A673 (cell line): ENCODE data around the gene RECQL5. TPM values are rescaled to one million over a fixed set of nuclear protein-coding genes. Genes with fewer than 3 reads are reported as not detected.
A peak's percentile ranks its signal among the peaks of the same experiment; 100 is the strongest.

Experiments used
- BruUV-seq: library from RNA; stranded (reverse); fragments of 400-500 nt; replicated peaks from 2 replicates; lab custom pipeline; 2021; lab: Mats Ljungman, UMichigan
- CTCF ChIA-PET: fragments of 300-600 bp; sonication (Branson Sonifier 250); formaldehyde crosslinking; loops from one replicate; lab custom pipeline; 2022; ENCODE audit warnings: antibody characterized with exemption; lab: Charles Lee
- POLR2A ChIA-PET: fragments of 300-600 bp; sonication (Branson Sonifier 250); formaldehyde crosslinking; loops from one replicate; lab custom pipeline; 2022; ENCODE audit warnings: antibody characterized with exemption; ENCODE audit not compliant: low non-redundant PET; lab: Charles Lee
- DNase-seq: peaks from one replicate; pipeline ENCODE4 v3.0.0-alpha.2; 2015; ENCODE audit warnings: low spot score
- H3K27ac ChIP-seq: fragments of 200-600 bp; sonication (generic); 2 replicates; pipeline ENCODE4 v1.5.1; 2016; ENCODE audit warnings: mixed run types, low read depth, mild to moderate bottlenecking, mixed read lengths, antibody characterized with exemption, low read length; ENCODE audit not compliant: poor library complexity, severe bottlenecking
- H3K27me3 ChIP-seq: fragments of 200-600 bp; sonication (generic); replicated peaks from 2 replicates; pipeline ENCODE4 v1.6.1; 2017; ENCODE audit warnings: mixed run types, low read depth, mild to moderate bottlenecking, mixed read lengths, antibody characterized with exemption, low read length; ENCODE audit not compliant: insufficient read depth, poor library complexity
- H3K36me3 ChIP-seq: fragments of 200-600 bp; sonication (generic); 2 replicates; pipeline ENCODE4 v1.6.1; 2016; ENCODE audit warnings: mixed run types, mild to moderate bottlenecking, mixed read lengths, antibody characterized with exemption, low read length; ENCODE audit not compliant: insufficient read depth, poor library complexity, severe bottlenecking
- H3K4me1 ChIP-seq: fragments of 200-600 bp; sonication (generic); 2 replicates; pipeline ENCODE4 v1.6.1; 2017; ENCODE audit warnings: mixed run types, mild to moderate bottlenecking, mixed read lengths, antibody characterized with exemption, low read length; ENCODE audit not compliant: insufficient read depth, poor library complexity, severe bottlenecking
- H3K4me3 ChIP-seq: fragments of 200-600 bp; sonication (generic); 2 replicates; pipeline ENCODE4 v1.5.1; 2016; ENCODE audit warnings: low read depth, mixed run types, mild to moderate bottlenecking, mixed read lengths, low read length; ENCODE audit not compliant: poor library complexity, severe bottlenecking
- H3K9me3 ChIP-seq: fragments of 200-600 bp; sonication (generic); 2 replicates; pipeline ENCODE4 v1.6.1; 2016; ENCODE audit warnings: mixed run types, low read depth, mild to moderate bottlenecking, mixed read lengths, antibody characterized with exemption, low read length; ENCODE audit not compliant: poor library complexity, severe bottlenecking
- CTCF ChIP-seq: fragments of 300-800, 200-600 bp; sonication (generic); conservative IDR thresholded peaks from 2 replicates; pipeline ENCODE4 v1.5.1; 2017; ENCODE audit warnings: low read depth, mild to moderate bottlenecking, antibody characterized with exemption, low read length, moderate library complexity, mixed read lengths
- EZH2 ChIP-seq: fragments of 200-600 bp; sonication (generic); IDR thresholded peaks from 2 replicates; pipeline ENCODE4 v1.6.1; 2017; ENCODE audit warnings: borderline replicate concordance, low read depth, mild to moderate bottlenecking, mixed read lengths, antibody characterized with exemption, low read length; ENCODE audit not compliant: poor library complexity, severe bottlenecking
- intact Hi-C: fragments of 100-400 bp; cut with micrococcal nuclease; formaldehyde crosslinking; loops from one replicate; pipeline ENCODE4 v1.10.0; 2022; ENCODE audit not compliant: unreplicated experiment
- total RNA-seq: library from RNA; stranded (reverse); gene quantifications from 2 replicates; pipeline ENCODE4 v1.2.3, GENCODE V29; 2021

The RECQL5 gene
- total RNA-seq, 1 experiment from 2014 or later: 30.6 TPM

DNA sequence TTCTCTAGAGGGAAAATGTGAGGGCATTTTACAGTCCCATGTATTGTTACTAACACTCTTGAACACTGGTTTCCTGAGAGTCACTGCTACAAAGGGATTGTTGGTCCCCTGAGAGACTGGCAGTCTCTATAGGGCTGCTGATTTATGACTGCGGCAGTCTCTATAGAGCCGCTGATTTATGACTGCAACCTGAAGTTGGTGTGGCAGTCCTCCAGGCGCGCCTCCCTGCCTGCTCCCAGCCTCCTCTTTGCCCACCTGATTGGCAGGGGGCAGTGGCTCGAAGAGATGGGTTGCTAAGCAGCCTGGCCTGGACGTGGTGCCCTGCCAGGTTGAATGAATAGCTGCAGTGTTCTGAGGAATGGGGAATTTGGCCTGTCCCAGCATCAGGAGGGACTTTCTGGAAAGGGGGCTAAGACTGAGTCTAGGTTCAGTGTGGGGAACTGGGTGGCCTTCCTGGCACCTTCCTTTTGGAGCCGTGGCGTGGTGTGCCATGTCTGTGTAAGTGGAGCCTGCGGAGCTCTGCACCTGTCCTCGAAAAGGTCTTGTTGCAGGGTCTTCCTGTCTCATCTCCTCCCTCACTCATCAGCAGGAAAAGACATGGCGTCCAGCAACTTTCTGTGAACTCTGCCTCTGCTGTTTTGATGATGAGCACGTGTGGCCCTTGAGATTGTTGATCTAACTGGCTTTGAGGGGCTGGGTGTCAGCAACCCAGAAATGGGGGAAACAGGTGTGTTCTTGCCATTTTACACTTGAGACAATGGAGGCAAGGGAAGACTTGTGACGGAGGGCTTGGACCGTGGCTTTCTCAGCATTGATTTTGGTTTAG lies 25.1 kb upstream of the RECQL5 start:
- peak overlapping the region; percentile 39 for H3K27ac ChIP-seq
- ChIA-PET POLR2A (interaction anchor here (0.7 kb wide), 1 partner anchor 56 kb away, joined by 5 read pairs; no protein-coding TSS in a partner anchor), CTCF (interaction anchor here (0.7 to 0.8 kb wide), 2 partner anchors 56 kb away, joined by 3 read pairs; no protein-coding TSS in a partner anchor)
- no peaks in the 10 kb centered on the region for H3K27me3 ChIP-seq
- H3K4me3 ChIP-seq: no peak overlapping the region
- no peaks in the 10 kb centered on the region for H3K9me3 ChIP-seq
- H3K36me3 ChIP-seq: no peaks in the 10 kb centered on the region
- peak; percentile 90 for DNase-seq
- peaks cover 46% of the 10 kb centered on the region for H3K4me1 ChIP-seq
- BruUV-seq: no TSS peak
- intact Hi-C loops: no loop called here
- TF ChIP-seq EZH2: no peak
- no peak for TF ChIP-seq CTCF

DNA sequence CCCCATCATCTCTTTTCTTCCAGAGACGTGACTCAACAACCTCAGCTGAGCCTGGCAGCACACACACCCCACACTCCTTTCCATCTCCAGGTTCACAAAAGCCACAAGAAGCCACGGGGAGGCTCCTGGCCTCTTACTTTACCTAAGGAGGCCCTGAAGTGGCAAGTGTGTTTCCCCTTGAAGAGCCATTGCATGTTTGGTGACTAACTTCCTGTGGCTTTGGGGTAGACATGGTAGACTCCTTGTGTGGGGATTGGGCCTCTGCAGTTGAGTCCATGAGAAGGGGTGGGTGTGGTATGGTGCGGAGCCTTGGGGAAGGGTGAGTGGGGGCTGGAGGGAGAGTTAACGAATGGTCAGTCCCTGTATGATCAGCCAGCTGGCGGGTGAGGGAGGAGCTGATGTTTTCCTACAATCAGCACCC lies 24.4 kb upstream of the RECQL5 start:
- CTCF ChIA-PET: interaction anchor here (0.8 kb wide), 1 partner anchor 56 kb away, joined by 3 read pairs; no protein-coding TSS in a partner anchor
- H3K4me1 ChIP-seq: peaks cover 46% of the 10 kb centered on the region
- peak overlapping the region; percentile 39 for H3K27ac ChIP-seq
- no peaks in the 10 kb centered on the region for H3K27me3 ChIP-seq
- H3K36me3 ChIP-seq: no peaks in the 10 kb centered on the region
- intact Hi-C loops: no loop called here
- DNase-seq: no peak
- POLR2A ChIA-PET: interaction anchor here (0.7 kb wide), 1 partner anchor 57 kb away, joined by 5 read pairs; no protein-coding TSS in a partner anchor
- no peaks in the 10 kb centered on the region for H3K9me3 ChIP-seq
- H3K4me3 ChIP-seq: no peak overlapping the region
- BruUV-seq: no TSS peak
- TF ChIP-seq EZH2: no peak
- no peak for TF ChIP-seq CTCF

DNA sequence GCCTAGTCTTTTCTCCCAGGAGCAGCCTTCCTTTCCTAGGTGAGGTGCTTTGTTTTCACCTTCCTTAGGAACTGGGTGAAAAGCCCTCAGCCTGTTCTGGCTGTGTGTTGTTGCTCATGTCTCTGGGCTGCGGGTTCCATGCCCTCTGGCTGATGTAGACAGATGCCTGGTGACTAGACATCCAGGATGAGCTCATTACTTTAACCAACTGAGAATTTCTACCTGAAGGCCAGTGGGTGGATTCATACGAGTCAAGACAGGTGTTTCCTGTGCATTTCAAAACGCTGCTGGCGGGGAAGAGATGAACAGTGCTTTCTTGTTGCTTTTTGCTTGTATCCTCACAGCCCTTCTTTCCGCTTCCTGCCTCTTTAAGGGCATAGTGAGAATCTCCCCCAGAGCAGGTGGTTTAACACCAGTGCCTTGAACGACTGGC lies 22.5 kb upstream of the RECQL5 start:
- POLR2A ChIA-PET: no interaction called here
- H3K27ac ChIP-seq: no peak overlapping the region

More for the DNA sequence above, 22.5 kb upstream of the RECQL5 start:
- H3K4me3 ChIP-seq: no peak overlapping the region
- H3K27me3 ChIP-seq: no peaks in the 10 kb centered on the region
- no peak for DNase-seq
- CTCF ChIA-PET: no interaction called here
- no peaks in the 10 kb centered on the region for H3K36me3 ChIP-seq
- intact Hi-C loops: no loop called here
- TF ChIP-seq CTCF (no peak), EZH2 (no peak)
- H3K4me1 ChIP-seq: peaks cover 44% of the 10 kb centered on the region
- no TSS peak for BruUV-seq
- no peaks in the 10 kb centered on the region for H3K9me3 ChIP-seq
